Activated CD4-positive, alpha-beta T cell treated with anti-CD3 and anti-CD28 coated beads, Interleukin-2, amount 50 U/mL, for 16 hours (primary cell): ENCODE data around the gene NUP107.
"Not testable (repeated sequence)": the region's sequence is repeated elsewhere in the genome, so short reads cannot be mapped to it uniquely, and the experiment has no call there.

Source experiments
- DNase-seq: peaks from one replicate; pipeline ENCODE4 v3.0.0-alpha.2; 2020

NUP107 gene

DNA sequence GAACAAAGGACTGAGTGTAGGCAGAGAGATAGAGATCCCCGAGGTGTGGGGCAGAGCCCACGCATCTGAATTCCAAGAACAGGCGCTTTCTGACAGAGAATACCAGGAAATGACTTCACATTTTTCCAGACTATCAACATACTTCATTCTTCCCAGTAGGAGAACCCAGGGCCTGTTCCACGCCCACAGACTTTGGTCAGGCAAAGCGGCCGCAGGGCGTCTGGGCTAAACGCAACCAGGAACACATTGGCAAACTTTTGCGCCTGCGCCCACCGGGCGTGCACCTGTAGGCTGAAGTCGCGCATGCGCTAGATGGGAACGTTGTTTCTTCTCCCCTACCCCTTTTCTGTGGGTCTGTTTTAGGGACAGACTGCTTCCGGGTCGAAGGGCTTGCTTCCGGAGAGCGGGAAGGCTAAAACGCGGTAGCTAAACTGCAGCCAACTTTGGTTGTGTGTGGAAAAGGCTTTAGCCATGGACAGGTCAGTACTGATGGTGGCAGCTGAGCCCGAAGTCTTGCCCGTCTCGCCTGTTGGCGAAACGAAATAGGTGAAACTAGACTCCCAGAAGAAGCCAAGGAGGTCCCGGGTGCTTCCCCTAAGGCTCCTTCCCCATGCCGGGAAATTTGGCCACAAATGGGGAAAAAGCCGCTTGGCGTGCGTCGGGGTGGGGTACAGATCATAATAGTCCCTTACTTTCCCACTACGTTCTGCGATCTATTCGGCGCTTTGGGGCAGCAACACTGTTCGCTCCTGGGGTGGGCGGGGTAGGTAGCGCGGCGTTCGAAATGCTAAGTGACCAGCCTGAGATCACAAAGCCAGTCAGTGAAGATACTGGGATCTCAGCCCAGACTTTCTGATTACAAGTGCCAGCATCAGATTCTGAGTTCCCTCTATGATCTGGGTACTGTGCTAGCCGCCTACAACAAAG lies at the start of gene NUP107:
Gene NUP107 (plus strand): TSS at position 384 of the 927 bp plus-strand sequence. CDS start 88 bp downstream, at position 472.
- DNase-seq: peak; percentile 98

DNA sequence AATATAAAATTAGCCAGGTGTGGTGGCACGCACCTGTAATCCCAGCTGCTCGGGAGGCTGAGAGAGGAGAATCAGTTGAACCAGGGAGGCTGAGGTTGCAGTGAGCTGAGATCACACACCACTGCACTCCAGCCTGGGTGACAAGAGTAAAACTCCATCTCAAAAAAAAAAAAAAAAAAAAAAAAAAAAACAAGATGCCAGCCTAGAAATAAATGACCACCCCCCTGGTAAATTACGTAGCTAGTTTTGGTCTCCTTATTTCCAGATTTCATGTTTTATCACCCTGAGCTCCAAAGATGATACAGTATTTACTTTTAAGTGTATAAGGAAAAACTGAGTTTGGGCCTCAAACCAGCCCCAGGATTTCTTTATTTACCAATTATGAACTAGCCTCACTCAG lies 49.3 kb upstream of the NUP107 start:
- not testable (repeated sequence) for DNase-seq

- DNase-seq: no peak
These were observed 48.6 kb upstream of the NUP107 start for GRCh38 chr12:68638171-68638570.

DNA sequence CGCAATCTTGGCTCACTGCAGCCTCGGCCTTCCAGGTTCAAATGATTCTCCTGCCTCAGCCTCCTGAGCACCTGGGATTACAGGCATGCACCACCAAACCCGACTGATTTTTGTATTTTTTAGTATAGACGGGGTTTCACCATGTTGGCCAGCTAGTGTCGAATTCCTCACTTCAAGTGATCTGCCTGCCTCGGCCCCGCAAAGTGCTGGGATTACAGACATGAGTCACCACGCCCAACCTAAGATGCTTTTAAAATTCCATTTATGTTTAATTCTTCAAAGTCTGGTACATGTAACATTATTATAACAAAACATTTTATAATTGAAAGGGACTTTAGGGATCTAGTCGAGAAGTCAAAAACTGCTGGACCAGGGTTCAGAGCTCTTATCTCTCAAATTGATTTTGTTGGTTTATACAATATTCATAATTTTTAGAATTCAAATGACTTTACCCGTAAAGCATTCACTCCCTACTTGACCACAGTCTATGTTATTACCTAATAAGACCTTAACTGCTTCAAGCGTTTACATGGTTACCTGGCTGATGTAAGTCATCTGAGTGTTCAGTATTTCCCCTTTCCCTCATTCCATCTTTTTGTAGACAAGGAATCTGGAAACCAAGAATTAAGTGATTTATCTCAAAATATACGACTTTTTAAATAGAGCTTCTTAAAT lies 47.9 kb upstream of the NUP107 start:
- DNase-seq: no peak

- no peak for DNase-seq
These were observed 47.4 kb upstream of the NUP107 start for GRCh38 chr12:68639396-68639767.

DNA sequence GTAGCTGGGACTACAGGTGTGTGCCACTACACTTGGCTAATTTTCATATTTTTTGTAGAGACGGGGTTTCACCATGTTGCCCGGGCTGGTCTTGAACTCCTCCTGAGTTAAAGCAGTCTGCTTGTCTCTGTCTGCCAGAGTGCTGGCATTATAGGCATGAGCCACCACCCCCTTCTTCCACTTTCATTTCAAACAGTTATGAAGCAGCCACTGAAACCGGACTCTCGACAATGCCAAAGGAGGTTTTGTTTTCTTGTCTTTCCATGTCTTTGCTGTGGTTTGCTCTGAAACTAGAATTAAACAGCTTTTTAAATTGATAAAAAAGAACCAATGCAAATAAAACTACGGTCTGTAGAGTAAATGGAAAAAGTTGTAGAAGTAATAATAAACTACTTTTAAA lies 45.6 kb upstream of the NUP107 start:
- peak; percentile 78 for DNase-seq

- no peak for DNase-seq
These were observed 40.3 kb upstream of the NUP107 start for GRCh38 chr12:68646484-68646883.

GRCh38 chr12:68647507-68647906 lies 39.3 kb upstream of the NUP107 start:
- DNase-seq: no peak

GRCh38 chr12:68648179-68648578 lies 38.6 kb upstream of the NUP107 start:
- DNase-seq: peak; percentile 81

- DNase-seq: no peak
These were observed 21.7 kb upstream of the NUP107 start for GRCh38 chr12:68665016-68665569.

DNA sequence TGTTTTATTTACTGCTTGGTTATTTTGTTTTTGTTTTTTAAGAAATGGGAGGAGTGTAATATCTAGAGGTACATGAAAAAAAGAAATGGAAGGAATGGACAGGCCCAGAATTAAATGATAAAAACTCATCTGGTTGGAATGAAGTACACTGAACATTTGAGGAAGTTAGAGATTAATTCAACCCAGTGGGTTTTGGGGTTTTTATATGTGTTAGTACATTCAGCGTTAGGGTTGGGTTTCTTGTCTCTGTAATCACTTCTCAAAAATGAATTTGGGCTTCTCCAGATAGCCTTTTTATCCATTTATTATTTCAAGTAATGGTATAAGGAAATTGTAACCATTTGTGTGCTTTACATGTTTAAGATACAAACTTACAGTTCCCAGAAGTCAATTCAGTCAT lies 19.5 kb upstream of the NUP107 start:
- DNase-seq: no peak

DNA sequence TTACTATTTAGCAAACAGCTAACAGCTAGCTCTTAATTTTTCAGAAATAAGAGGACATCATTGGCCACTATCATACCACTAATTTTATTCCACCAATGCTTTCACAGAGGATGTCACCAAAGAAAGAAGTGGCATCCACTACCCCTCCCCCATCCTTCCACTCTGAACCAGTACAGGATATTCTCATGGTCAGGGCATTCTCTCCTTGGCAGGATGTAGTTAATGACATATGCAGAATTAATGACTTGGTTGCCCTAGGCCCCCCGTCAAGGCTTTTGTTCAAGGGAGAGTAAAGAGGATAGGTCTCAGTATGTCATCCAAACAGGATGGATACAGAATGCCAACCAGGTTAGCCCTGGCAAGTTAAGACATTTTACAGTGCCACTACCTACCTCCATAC lies 18.9 kb upstream of the NUP107 start:
- no peak for DNase-seq

- no peak for DNase-seq
These were observed 15.6 kb upstream of the NUP107 start for GRCh38 chr12:68671179-68671578.

- peak; percentile 54 for DNase-seq
These were observed 13.0 kb upstream of the NUP107 start for GRCh38 chr12:68673788-68674187.

GRCh38 chr12:68674376-68674775 lies 12.4 kb upstream of the NUP107 start:
- no peak for DNase-seq

GRCh38 chr12:68675101-68675842 lies 11.5 kb upstream of the NUP107 start:
- DNase-seq: peak; percentile 72

GRCh38 chr12:68676854-68677253 lies 9.9 kb upstream of the NUP107 start:
- DNase-seq: not testable (repeated sequence)

DNA sequence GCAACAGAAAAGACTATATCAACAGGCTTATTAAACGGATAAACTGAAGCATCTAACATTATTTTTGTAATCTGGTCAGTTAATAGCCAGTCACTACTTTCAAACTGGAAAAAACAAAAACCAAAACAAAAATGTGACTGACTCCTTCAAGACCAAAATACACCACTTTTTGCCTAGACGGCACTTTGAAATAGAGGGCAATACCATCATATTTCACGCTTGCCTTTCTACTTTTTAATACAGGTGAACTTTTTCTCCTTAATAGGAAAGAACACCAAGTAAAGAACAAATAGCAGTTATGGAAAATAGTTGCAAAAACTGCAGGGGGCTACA lies 550 bp upstream of the NUP107 start:
- no peak for DNase-seq

- no peak for DNase-seq
These were observed 8.7 kb downstream of the NUP107 start for GRCh38 chr12:68695454-68695853.

DNA sequence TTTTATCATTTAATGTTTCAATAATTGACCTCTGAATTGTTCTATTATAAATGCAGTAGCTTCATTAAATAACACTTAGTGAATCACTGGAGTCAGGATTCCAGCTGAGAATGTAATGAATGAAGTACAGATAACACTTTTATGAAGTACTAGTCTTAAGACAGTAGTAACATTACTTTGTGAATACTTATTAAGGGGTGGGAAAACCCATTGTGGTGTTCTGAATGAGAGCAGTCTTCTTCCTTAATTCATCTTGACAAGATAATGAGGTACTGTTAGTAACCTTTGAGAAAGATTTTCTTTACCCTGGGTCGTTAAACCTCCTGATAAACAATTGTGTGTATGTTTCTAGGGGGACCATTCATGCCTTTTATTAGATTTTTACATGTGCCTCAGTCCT lies 12.7 kb downstream of the NUP107 start:
- no peak for DNase-seq

DNA sequence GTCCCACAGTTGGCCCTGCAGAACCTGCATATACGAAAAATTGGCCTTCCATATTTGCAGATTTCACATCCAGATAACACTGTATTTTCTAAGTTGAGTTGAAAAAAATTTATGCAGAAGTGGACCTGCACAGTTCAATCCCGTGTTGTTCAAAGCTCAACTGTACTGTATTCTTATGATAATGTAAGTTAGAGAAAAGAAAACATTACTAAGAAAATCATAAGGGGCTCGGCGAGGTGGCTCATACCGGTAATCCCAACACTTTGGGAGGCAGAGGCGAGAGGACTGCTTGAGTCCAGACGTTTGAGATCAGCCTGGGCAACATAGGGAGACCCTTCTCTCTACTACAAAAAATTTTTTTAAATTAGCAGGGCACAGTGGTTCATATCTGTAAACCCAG lies 41.0 kb downstream of the NUP107 start:
- no peak for DNase-seq

- DNase-seq: no peak
These were observed 46.9 kb downstream of the NUP107 start for GRCh38 chr12:68733661-68734071.

DNA sequence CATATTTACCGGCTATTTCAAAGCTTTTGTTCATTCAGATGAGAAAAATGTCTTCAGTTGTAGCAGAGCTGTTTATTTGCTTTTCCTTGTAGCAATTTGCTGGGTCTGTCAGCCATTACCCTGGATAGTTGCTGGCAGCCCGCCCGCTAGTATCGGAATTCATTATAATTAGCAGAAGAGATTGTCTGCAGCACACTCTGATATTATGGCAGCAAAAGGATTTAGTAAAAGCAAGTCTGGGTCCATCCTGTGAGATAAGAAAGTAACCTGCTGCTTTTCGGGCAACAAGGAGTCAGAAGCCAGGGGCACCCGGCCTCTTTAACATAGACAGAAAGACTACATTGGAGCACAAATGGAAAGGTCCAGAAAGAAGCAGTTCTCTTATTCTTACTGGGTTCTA lies 53.1 kb downstream of the NUP107 start:
- DNase-seq: no peak
